Measurements from ENCODE around the gene MED26.
A peak's percentile ranks its signal among the peaks of the same experiment; 100 is the strongest.
"Not testable (repeated sequence)": the region's sequence is repeated elsewhere in the genome, so short reads cannot be mapped to it uniquely, and the experiment has no call there.

Gene MED26

DNA sequence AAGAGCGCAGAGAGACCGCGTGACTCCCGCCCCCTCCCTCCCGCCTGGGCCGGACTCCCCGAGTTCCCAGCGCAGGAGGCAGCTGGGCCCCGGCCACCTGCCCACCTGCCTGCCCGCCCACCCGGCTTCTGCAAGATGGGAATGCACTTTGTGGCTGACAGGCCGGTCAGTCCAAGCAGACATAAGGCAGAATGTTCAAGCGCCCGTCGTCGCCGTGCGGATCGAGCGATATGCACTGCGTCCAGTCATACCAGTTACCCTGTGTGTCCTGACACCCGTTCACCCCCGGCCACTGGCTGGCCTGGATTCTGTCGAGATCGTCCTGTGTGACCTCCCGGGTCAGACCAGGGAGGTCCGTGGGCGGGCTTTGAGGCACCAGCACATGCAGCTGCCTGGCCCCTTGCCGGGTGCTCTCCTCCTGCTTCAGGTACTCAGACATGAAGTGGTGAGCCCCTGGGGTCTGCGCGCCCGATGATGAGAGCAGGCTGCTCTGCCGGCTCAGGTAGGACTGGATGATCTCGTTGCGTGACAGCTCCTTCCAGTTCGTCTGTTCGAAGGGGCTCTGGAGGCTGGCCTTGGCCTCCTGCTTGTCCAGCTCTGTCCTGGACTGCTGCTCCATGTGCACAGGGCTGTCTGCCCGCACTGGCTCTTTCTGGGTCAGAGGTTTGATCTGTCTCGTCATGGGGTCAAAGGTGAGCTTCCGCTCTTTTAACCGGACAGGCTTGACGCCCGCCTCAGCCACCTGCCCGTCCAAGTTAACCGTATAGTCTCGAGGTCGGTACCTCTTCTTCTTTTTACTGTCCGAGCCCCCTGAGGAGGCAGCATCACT lies 51.9 kb downstream of the MED26 start:
- no peak for DNase-seq (ENCODE audit: low read depth, low spot score)

DNA sequence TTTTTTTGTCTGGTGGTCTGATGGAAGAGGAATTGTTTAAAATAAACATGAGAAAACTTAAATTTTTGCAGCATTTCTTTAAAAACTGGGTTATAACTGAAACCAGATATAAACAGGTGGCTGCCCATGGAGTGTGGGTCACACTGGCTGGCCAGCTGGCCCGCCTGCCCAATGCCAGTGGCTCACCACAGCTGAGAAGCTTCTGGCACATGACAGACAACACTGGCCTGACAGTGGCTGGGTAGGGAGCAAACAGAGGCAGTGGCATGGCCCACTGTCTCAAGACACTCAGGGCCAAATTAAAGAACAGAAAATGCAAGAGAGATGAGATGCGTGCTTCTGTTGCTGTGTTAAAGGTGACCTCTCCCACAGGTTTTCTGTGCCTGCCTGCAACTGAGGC lies 52.7 kb downstream of the MED26 start:
- DNase-seq (ENCODE audit: low read depth, low spot score) = no peak

GRCh38 chr19:16573925-16574324 lies 54.1 kb downstream of the MED26 start:
- no peak for DNase-seq (ENCODE audit: low read depth, low spot score)

DNA sequence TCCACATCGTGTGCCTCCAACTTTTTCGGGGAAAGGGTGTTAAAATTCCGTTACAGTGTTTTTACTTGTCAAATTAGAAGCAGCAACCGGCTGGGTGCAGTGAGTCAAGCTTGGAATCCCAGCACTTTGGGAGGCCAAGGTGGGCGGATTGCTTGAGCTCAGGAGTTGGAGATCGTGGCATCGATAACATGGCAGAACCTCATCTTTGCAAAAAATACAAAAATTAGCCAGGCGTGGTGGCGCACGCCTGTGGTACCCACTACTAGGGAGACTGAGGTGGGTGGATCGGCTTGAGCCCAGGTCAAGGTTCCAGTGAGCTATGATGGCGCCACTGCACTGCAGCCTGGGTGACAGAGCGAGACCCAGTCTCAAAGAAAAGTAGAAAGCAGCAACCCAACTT lies 54.7 kb downstream of the MED26 start:
- DNase-seq (ENCODE audit: low read depth, low spot score) = no peak

- peak; percentile 98 for DNase-seq (ENCODE audit: low read depth, low spot score)
These were observed 55.4 kb downstream of the MED26 start, which contains the start of gene SLC35E1 for GRCh38 chr19:16572332-16573211. TSS of gene SLC35E1 (minus strand) at chr19:16572415. CDS start at chr19:16572364, 51 bp downstream.

- DNase-seq (ENCODE audit: low read depth, low spot score) = peak; percentile 46
These were observed 56.1 kb downstream of the MED26 start for GRCh38 chr19:16571822-16572331.

DNA sequence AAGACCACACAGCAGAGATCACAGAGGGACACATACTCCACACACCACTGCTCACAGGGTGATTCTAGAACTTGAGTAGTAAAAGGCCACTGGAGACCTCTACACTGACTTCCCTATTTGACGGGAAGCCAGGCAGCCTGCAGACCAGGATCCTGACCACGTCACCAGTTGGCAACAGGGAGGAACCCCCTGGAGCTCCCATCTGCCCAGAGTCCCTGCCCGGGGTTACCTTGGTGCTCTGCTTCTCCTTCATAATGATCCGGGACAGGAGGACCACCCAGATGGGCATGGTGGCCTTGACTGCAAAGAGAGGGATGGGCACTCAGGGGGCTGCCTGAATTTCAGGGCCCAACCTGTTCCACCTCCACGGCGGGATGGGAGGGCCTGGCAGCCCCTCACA lies 56.7 kb downstream of the MED26 start:
- no peak for DNase-seq (ENCODE audit: low read depth, low spot score)

GRCh38 chr19:16569609-16570320 lies 58.2 kb downstream of the MED26 start:
- peak; percentile 48 for DNase-seq (ENCODE audit: low read depth, low spot score)

GRCh38 chr19:16566702-16567101 lies 61.3 kb downstream of the MED26 start:
- DNase-seq (ENCODE audit: low read depth, low spot score) = no peak

DNA sequence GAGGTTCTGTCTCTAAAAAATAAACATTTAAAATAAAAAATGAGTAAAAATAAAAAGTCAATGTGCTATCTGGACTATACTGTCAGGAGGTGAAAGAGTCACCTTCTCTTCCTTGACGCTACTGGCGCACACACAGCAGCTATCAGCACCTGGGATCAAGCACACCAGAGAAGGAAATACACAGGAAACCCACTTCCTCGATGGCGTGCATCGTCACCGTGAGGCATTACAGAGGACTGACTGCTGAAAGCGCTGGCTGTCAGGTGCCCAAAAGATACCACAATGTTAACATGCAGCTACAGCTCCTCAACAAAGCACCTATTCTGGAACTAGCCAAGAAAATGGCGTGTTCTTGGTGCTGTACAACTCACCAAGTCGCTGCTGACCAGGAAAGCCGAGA lies 61.8 kb downstream of the MED26 start:
- DNase-seq (ENCODE audit: low read depth, low spot score) = no peak

DNA sequence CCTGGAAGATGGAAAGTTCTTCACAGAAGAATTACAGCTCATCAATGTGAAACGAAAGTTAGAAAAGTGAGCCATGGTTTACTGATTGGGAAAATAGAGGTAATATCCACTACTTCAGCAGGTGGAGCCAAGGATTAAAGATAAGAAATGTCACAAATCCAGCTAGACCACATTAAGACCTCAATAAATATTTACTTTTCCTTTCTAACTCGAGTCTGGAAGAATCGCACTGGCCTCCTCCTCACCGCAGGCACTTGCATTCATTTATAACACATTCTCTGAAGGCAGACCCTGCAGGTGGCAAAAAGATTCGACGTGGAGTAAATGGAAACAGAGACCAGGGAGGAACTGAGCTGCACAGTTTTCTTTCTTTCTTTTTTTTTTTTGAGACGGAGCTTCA lies 63.2 kb downstream of the MED26 start:
- DNase-seq (ENCODE audit: low read depth, low spot score) = no peak

DNA sequence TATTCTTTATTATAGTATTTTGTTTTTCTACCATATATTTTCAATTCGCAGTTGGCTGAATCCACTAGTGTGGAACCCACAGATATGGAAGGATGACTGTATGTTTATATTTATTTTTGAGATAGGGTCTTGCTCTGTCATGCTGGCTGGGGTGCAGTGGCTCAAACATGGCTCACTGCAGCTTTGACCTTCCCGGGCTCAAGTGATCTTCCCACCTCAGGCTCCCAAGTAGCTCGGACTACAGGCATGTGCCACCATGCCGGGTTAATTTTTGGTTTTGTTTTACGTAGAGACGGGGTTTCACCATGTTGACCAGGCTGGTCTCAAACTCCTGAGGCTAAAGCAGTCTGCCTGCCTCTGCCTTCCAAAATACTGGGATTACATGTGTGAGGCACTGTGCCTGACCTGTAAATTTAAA lies 65.4 kb downstream of the MED26 start:
- no peak for DNase-seq (ENCODE audit: low read depth, low spot score)

DNA sequence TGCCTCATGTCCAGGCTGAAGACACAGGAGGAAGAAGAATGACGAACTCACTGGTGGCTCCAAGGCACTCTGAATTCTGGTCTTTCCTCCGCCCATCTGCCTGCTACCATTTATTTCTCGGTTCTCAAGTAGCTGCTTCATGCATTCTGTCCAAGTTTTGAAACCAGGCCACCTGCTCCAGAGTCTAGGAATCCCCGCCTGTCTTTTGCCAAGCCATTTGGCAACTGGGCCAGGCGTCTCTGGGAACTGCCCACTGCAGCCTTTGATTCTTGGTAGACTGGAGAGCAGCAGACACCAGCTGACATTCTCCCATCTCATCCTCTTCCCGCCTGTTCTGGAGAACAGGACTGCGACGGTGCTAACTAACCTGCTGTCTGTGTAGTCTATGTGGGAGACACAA lies 66.6 kb downstream of the MED26 start:
- DNase-seq (ENCODE audit: low read depth, low spot score) = no peak

- DNase-seq (ENCODE audit: low read depth, low spot score) = peak; percentile 25
These were observed 68.2 kb downstream of the MED26 start for GRCh38 chr19:16559780-16560276.

DNA sequence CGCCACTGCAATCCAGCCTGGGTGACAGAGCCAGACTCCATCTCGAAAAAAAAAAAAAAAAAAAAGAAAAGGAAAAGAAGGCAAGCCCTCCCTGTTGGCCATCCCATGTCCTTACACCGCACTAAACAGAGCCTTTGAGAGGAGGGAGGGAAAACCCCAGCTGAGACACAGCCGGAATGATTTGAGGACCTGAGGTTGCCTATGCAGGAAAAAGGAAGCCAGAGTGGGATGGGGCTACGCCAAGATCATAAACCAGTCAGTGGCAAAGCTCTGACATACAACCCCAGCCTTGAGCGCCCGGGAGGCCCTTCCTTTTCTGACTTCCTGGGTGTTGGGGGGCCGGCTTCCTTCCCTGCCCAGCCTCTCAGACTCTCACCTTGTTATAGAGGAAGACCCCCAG lies 73.2 kb downstream of the MED26 start:
- DNase-seq (ENCODE audit: low read depth, low spot score) = no peak

DNA sequence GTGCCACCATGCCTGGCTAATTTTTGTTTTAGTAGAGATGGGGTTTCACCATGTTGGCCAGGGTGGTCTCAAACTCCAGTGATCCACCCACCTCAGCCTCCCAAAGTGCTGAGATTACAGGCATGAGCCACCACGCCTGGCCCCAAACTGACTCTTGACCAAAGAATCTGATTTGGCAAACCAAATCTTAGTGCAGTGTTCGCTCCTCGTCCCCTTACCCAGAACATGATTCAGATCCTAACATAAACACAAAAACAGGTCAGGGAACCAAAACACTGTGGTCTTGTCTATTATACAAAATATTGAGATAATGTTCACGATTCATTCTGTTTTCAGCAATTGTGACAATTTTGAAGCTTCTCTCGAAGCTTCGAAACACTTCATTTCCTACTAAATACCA lies 76.1 kb downstream of the MED26 start:
- not testable (repeated sequence) for DNase-seq (ENCODE audit: low read depth, low spot score)

GRCh38 chr19:16548956-16549355 lies 79.0 kb downstream of the MED26 start:
- no peak for DNase-seq (ENCODE audit: low read depth, low spot score)

DNA sequence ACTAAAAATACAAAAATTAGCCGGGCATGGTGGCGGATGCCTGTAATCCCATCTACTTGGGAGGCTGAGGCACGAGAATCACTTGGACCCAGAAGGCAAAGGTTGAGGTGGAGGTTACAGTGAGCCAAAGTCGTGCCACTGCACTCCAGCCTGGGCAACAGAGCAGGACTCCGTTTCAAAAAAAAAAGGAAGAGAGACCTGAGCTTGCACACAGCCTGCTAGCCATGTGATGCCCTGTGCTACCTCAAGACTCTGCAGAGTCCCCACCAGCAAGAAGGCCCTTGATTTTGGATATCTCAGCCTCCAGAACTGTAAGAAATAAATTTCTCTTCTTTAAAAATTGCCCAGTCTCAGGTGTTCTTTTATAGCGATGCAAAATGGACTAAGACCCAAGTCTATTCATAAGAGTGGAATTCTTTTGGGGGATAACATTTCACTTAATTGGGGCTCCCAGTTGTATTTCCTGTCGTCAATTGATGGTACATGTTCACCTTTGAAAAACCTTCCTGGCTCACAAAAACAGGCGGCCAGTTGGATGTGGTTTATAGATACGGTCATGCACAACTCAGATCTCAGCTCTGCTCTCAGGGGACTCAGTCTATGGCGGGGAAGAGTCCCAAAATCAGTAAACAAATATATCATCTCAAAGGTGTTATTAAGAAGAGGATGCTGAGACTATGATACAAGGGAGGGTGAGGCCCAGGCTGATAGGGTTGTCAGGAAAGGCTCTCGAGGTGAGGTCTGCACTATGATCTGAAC lies 83.4 kb downstream of the MED26 start:
- no peak for DNase-seq (ENCODE audit: low read depth, low spot score)

DNA sequence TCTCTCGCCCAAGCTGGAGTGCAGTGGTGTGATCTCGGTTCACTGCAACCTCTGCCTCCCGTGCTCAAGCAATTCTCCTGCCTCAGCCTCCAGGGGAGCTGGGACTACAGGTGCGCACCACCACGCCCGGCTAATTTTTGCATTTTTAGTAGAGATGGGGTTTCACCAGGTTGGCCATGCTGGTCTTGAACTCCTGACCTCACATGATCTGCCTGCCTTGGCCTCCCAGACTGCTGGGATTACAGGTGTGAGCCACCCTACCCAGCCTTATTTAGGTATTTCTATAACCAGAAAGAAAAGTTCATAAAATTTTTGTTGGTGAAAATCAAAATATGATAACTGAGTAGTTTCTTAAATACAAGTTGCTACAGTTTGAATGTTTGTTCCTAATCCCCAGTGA lies 84.3 kb downstream of the MED26 start:
- not testable (repeated sequence) for DNase-seq (ENCODE audit: low read depth, low spot score)

- DNase-seq (ENCODE audit: low read depth, low spot score) = peak; percentile 11
These were observed 85.0 kb downstream of the MED26 start for GRCh38 chr19:16542910-16543472.

All from ELF-1 (cell line).